IPS DF 19.7 (cell line): Measurements from ENCODE around the gene PCP4.

Experiments
- DNase-seq: peaks from one replicate; pipeline ENCODE4 v3.0.0-alpha.2; 2013; ENCODE audit warnings: low read depth, low spot score

The PCP4 gene

DNA sequence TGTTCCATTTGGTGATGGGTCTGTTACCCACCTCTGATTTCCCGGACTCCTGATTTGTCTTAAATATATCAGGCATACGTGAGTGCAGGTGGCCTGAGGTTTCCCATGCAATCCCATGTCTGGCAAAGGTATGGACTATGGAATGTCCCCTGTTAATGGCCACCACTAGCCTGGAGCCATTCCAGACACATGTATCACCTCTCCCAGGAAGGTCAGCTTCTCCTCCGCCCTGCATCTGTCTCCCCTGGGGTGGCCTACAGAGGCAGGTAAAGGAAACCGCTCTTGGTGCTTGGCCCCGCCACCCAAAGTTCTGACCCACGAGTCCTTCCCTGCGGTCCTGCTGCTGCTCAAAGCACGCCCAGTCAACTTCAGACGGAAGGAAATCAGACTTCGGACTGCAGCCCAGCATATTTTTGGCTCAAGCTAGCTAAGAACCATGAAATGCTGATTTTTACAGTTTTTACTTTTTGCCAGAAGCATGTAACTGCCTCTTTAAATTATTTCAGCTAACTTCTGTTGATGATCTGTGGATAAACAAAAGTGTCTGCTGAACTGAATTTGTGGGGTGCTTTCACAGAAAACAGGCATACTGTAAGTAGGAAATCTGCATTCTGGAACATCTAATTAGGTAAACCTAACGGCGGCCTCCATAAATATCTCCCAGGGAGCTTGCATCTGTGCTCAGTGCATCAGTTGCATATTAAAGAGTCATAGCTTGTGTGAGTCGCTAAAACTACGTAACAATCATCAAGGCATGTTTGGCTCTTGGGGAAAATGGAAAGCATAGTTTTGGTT lies 105.9 kb downstream of the PCP4 start:
- no peak for DNase-seq

DNA sequence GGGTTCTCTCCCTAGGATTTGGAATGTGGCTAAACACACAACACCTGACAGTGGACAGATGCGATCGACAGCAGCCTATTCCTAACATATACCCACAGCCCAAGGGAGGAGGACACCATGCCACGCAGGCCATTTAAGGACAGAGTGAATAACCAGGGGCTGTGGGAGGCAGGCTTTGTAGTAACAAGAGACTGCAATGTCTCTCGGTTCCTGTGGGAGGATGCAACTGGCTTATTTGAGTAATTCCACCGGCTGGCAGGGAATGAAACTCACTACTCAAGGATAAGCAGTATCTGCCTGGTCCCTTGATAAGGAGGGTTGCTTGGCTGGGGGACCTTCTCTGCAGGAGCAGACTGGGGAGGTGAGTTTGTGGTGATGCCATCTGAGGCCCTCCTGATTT lies 109.6 kb downstream of the PCP4 start:
- no peak for DNase-seq
